CD4-positive, alpha-beta T cell treated with Interleukin-4 for 1 hour (primary cell): ENCODE data around the gene LTF.
"Not testable (repeated sequence)": the region's sequence is repeated elsewhere in the genome, so short reads cannot be mapped to it uniquely, and the experiment has no call there.

Experiments
- DNase-seq, 2 donors: peaks; one replicate each; pipeline ENCODE4 v3.0.0-alpha.2; 2020 to 2022

The LTF gene

GRCh38 chr3:46464326-46465195 is at the start of gene LTF:
Gene LTF, minus strand, starts transcription at chr3:46464905. Its CDS starts 38 bp downstream, at chr3:46464867.
- no peak for DNase-seq

DNA sequence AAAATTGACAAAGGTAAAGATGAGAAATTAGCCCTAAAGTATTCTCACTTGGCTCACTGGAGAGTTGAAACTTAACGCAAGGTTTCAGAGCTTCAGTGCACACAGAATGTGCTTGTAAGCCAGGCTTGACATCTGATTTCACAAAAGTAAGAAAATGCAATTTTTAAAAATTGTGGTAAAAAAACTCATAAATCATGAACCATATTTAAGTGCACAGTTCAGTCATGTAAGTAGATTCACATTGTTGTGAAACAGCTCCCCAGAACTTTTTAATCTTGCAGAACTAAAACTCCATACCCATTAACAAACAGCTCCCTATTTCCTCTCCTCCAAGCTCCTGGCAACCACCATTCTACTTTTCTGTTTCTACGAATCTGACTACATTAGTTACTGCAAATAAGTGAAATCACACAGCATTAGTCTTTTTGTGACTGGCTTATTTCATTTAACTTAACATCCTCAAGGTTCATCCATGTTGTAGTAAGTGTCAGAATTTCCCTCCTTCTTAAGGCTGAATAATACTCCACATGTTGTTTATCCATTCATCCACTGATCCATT is 47.6 kb upstream of the LTF start:
- DNase-seq: no peak

DNA sequence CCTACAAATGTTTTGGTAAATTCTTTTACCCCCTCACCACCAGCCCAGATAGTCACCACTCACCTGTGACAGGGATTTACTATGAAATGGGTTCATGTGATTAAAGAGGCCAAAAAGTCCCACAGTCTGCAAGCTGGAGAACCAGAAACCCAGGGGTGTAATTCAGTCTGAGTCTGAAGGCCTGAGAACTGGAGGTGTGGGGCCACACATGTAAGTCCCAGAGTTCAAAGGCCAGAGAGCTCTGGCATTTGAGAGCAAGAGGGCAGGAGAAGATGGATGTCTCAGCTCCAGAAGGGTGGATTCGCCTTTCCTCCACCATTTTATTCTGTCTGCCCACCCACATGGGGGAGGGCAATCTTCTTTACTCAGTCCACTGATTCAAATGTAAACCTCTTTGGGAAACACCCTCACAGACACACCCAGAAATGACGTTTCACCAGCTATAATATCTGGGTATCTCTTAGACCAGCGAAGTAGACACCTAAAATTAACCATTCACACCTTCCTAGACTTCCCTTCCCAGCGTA is 45.0 kb upstream of the LTF start:
- DNase-seq: no peak

DNA sequence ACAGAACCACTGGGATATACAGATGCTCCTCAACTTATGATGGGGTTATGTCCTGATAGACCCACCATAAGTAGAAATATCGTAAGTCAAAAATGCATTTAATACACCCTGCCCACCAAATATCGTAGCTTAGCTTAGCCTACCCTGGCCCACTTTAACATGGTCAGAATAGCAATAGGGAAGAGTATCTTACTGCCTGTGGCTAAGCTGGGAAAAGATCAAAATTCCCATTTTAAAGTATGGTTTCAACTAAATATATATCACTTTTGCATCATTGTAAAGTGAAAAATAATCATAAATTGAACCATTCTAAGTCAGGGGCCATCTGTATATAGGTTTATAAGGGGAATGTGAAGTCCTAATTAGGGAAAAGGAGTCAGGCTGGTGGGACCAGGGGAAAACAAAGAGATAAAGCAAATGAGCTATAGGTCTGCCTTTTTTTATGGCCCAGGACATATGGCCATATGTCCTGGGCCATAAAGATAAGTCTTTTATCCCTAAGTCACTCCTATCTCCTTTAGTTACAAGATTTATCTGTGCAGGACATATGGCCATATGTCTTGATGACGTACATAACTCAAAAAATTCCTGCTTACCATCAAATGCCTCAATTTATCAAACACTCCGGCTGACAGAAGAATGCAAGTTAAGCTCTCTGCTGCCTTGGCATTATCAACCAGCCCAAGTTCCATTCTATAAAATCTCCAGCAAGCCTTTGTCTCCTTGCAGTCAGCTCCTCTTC is 44.3 kb upstream of the LTF start:
- no peak for DNase-seq

- DNase-seq: no peak
Measured at GRCh38 chr3:46506526-46506925, 41.8 kb upstream of the LTF start.

DNA sequence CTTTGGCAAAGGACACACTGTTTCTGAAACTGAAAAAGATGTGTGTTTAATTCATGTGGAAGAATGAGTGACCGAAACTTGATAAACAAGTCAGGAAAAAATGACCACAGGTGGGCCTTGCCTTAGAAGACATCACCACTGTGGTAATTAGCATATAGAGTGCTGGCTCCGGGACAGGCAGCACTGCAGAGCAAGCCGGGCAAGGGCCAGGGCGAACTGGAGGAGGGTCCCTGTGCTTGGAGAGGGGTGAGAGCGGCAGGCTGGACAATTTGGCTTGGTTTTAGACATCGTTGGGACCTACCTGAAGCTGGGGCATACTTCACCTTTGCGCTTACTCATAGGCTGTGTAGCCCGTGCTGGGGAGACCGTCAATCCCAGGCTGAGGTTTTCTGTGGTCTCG is 41.2 kb upstream of the LTF start:
- no peak for DNase-seq

GRCh38 chr3:46504789-46505188 is 40.1 kb upstream of the LTF start:
- no peak for DNase-seq

DNA sequence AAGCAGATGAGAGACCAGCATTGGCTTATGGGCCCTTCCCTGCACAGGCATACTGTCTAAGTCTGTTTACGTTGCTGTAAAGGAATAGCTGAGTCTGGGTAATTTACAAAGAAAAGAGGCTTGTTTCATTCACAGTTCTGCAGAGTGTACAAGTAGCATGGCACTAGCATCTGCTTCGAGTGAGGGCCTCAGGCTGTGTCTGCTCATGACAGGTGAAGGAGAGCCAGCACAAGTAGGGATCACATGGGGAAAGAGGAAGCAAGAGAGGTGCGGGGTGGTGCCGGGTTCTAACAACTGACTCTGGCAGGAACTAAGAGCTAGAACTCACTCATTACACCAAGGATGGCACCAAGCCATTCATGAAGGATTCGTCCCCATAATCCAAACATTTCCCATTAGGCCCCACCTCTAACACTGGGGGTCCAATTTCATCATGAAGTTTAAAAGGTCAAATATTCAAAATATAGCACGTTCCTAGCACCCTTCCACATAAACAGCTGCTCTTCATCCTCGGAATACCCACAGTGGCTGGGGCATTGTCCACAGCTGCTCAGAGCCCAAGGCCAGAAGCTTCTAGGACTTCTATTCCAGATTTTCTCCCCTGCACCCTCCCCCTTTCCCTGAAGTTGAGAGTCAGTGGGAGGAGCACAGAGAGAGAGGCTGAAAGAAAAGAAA is 38.6 kb upstream of the LTF start:
- DNase-seq: no peak

GRCh38 chr3:46501702-46502101 is 37.0 kb upstream of the LTF start:
- DNase-seq: no peak

- DNase-seq: no peak
Measured at GRCh38 chr3:46500656-46501635, 36.2 kb upstream of the LTF start.

- DNase-seq: no peak
Measured at GRCh38 chr3:46498916-46499519, 34.3 kb upstream of the LTF start.

DNA sequence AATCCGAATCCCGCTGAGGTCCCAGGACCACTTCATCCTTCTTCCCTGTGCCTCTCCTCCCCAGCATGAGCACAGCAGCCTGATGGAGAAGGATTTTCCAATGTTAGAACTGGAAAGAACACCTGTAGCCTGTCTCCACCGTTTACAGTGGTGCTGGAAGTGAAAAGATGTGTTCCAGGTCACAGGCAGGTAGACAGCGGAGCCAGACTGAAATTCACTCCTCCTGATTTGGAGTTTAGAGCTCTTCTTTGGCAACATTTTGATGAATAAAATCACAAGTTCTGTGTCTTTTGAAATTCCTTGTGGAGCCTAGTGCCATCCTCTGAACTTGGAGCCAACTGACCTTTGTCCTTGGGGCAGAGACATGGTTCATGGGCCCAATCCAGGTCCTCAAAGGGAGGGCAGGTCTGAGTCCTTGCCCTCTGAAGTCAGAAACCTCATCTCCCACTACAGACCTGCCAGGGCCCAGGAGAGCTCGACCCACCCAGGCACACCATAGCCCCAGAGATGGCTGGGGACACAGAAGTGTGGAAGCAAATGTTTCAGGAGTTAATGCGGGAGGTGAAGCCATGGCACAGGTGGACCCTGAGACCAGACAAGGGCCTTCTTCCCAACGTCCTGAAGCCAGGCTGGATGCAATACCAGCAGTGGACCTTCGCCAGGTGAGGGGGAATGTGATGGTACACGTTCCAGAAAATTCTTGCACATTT is 33.0 kb upstream of the LTF start, which contains the start of gene RTP3:
RTP3 (plus strand) TSS at position 421 of the 710 bp plus-strand sequence; CDS start at position 508, 87 bp downstream.
- no peak for DNase-seq

DNA sequence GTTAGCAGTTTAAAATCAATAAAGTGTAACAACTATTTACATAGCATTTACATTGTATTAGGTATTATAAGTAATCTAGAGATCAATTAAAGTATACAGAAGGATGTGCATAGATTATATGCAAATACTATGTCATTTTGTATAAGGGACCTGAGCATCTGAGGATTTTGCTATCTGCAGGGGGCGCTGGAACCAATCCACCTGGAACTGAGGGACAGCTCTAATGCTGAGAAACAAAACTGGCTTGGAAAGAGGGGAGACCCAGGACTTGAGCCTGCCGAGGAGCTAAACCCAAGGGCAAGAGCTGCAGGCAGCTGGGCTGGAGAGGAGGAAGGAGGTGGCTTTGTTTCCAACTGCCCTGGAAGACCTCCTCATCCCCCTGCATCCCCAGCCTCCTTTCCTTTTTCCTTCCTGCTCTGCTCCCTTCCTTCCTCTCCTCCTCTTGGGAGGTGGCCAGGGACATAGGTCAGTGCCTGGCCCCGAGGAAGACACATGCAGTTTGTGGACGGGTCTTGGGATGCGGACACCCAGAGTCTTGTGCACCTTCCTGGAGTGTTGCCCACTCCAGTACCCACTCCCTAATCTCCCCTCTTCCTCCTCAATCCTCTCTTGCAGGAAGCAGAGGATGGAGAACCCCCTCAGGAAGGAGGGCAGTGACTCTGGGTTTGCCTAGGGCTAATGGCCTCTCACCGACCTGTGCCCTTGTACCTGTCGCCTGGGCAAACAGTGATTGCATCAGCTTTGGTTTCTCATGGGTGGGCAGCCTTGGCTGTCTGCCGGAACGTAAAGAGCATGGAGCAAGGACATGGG is 32.2 kb upstream of the LTF start:
- DNase-seq: peak; percentile 43 to 50

GRCh38 chr3:46495901-46496456 is 31.3 kb upstream of the LTF start:
- DNase-seq: no peak

GRCh38 chr3:46494491-46494890 is 29.8 kb upstream of the LTF start:
- not testable (repeated sequence) for DNase-seq

GRCh38 chr3:46492890-46493547 is 28.3 kb upstream of the LTF start:
- DNase-seq: no peak

- DNase-seq: no peak
Measured at GRCh38 chr3:46491089-46492070, 26.7 kb upstream of the LTF start.
